HepG2 (cell line): ENCODE results near the gene NCBP2. TPM values are rescaled to one million over a fixed set of nuclear protein-coding genes. Genes with fewer than 3 reads are reported as not detected.
A peak's percentile ranks its signal among the peaks of the same experiment; 100 is the strongest.

ENCODE experiments used
- AHR ChIP-seq: IDR thresholded peaks from 2 replicates; pipeline ENCODE4 v1.6.1; 2018; ENCODE audit warnings: missing genetic modification reagents, missing compliant biosample characterization
- CEBPG ChIP-seq: IDR thresholded peaks from 2 replicates; pipeline ENCODE4 v1.6.1; 2016
- CHD4 ChIP-seq: fragments of 200-600 bp; sonication (generic); IDR thresholded peaks from 2 replicates; pipeline ENCODE4 v1.7.0; 2017; ENCODE audit warnings: mild to moderate bottlenecking, low read length, borderline replicate concordance
- DMAP1 ChIP-seq: IDR thresholded peaks from 2 replicates; pipeline ENCODE4 v1.6.1; 2016
- DNMT3B ChIP-seq: conservative IDR thresholded peaks from 2 replicates; pipeline ENCODE4 v1.6.1; 2016; ENCODE audit warnings: missing biosample characterization, control low read depth
- JDP2 ChIP-seq: sonication (generic); formaldehyde crosslinking; IDR thresholded peaks from 2 replicates; pipeline ENCODE4 v1.8.1; 2022; ENCODE audit warnings: missing genetic modification reagents, borderline replicate concordance
- KMT2B ChIP-seq: IDR thresholded peaks from 2 replicates; pipeline ENCODE4 v1.6.1; 2016; ENCODE audit warnings: missing genetic modification reagents, missing compliant biosample characterization
- MTF2 ChIP-seq: sonication (generic); formaldehyde crosslinking; IDR thresholded peaks from 2 replicates; pipeline ENCODE4 v1.5.0; 2020; ENCODE audit warnings: missing genetic modification reagents, borderline replicate concordance
- NFIC ChIP-seq: IDR thresholded peaks from 2 replicates; pipeline ENCODE4 v1.6.1; 2012; ENCODE audit warnings: mild to moderate bottlenecking, low read length, inconsistent platforms
- NONO ChIP-seq, 2 experiments: fragments of 450-650 bp in 1 of 2; sonication (generic) in 1 of 2; formaldehyde crosslinking in 1 of 2; IDR thresholded peaks in 1 of 2; conservative IDR thresholded peaks in 1 of 2; 2 replicates each; pipeline versions ENCODE4 v1.6.1 to v1.8.0; 2017 to 2022; ENCODE audit warnings: mild to moderate bottlenecking in 1 of 2, missing genetic modification reagents in 1 of 2, moderate library complexity in 1 of 2
- REPIN1 ChIP-seq: sonication (generic); formaldehyde crosslinking; IDR thresholded peaks from 2 replicates; pipeline ENCODE4 v1.8.0; 2022; ENCODE audit warnings: missing genetic modification reagents, low read depth, mild to moderate bottlenecking, borderline replicate concordance
- SALL2 ChIP-seq: sonication (generic); formaldehyde crosslinking; IDR thresholded peaks from 2 replicates; pipeline ENCODE4 v1.8.1; 2023; ENCODE audit warnings: mild to moderate bottlenecking, missing genetic modification reagents, inconsistent platforms
- SMAD3 ChIP-seq: sonication (generic); formaldehyde crosslinking; IDR thresholded peaks from 2 replicates; pipeline ENCODE4 v1.4.0; 2020; ENCODE audit warnings: missing genetic modification reagents
- SNRNP70 ChIP-seq: fragments of 200-400 bp; formaldehyde crosslinking; IDR thresholded peaks from 2 replicates; pipeline ENCODE4 v1.6.1; 2017; ENCODE audit warnings: mild to moderate bottlenecking, low read depth, low read length, moderate library complexity
- SOX5 ChIP-seq: IDR thresholded peaks from 2 replicates; pipeline ENCODE4 v1.6.1; 2016; ENCODE audit warnings: borderline replicate concordance
- SP1 ChIP-seq, 2 experiments: fragments of 450-650 bp in 1 of 2; sonication (generic) in 1 of 2; formaldehyde crosslinking in 1 of 2; IDR thresholded peaks; 2 replicates each; pipeline versions ENCODE4 v1.4.0 to v1.6.1; 2016 to 2020; ENCODE audit warnings: missing genetic modification reagents in 1 of 2
- SP4 ChIP-seq: sonication (generic); formaldehyde crosslinking; IDR thresholded peaks from 2 replicates; pipeline ENCODE4 v1.8.1; 2023; ENCODE audit warnings: mild to moderate bottlenecking, missing genetic modification reagents
- THYN1 ChIP-seq: sonication (generic); formaldehyde crosslinking; IDR thresholded peaks from 2 replicates; pipeline ENCODE4 v1.8.1; 2023; ENCODE audit warnings: low read depth, mild to moderate bottlenecking, moderate library complexity, missing genetic modification reagents, borderline replicate concordance
- ZBTB42 ChIP-seq: sonication (generic); formaldehyde crosslinking; IDR thresholded peaks from 2 replicates; pipeline ENCODE4 v1.5.0; 2020; ENCODE audit warnings: mild to moderate bottlenecking, missing genetic modification reagents
- ZNF296 ChIP-seq: sonication (generic); formaldehyde crosslinking; conservative IDR thresholded peaks from 2 replicates; pipeline ENCODE4 v1.5.0; 2020; ENCODE audit warnings: mild to moderate bottlenecking, missing genetic modification reagents
- ZNF331 ChIP-seq: sonication (generic); formaldehyde crosslinking; IDR thresholded peaks from 2 replicates; pipeline ENCODE4 v1.4.0; 2020; ENCODE audit warnings: missing genetic modification reagents
- ZNF460 ChIP-seq: sonication (generic); formaldehyde crosslinking; IDR thresholded peaks from 2 replicates; pipeline ENCODE4 v1.5.1; 2020; ENCODE audit warnings: missing genetic modification reagents, mild to moderate bottlenecking, borderline replicate concordance
- ZNF678 ChIP-seq: sonication (generic); formaldehyde crosslinking; IDR thresholded peaks from 2 replicates; pipeline ENCODE4 v1.4.0; 2020; ENCODE audit warnings: mild to moderate bottlenecking, missing genetic modification reagents
- ZNF724P ChIP-seq: sonication (generic); formaldehyde crosslinking; IDR thresholded peaks from 2 replicates; pipeline ENCODE4 v1.8.0; 2022; ENCODE audit warnings: missing genetic modification reagents, borderline replicate concordance
- ZNF747 ChIP-seq: sonication (generic); formaldehyde crosslinking; IDR thresholded peaks from 2 replicates; pipeline ENCODE4 v1.8.1; 2023; ENCODE audit warnings: missing genetic modification reagents, mild to moderate bottlenecking, borderline replicate concordance
- polyA plus RNA-seq, 8 experiments: library from polyadenylated mRNA; depleted of rRNA in 3 of 8; stranded (reverse) in 7 of 8; unstranded in 1 of 8; fragments of >200 nt; fragmentation: Illumina TruSeq in 4 of 8; extraction: Trizol in 4 of 8; gene quantifications; 2 replicates each; pipeline versions ENCODE4 v1.2.1 to v1.2.3, GENCODE V29; 2011 to 2016; ENCODE audit warnings: low read depth in 4 of 8, missing spikeins in 1 of 8, mixed read lengths in 1 of 8; ENCODE audit not compliant: insufficient read depth in 1 of 8
- total RNA-seq, 5 experiments: library from RNA; depleted of rRNA; stranded (reverse); fragments of >200 nt; fragmentation: Illumina TruSeq; extraction: Trizol; gene quantifications; 2 replicates each; pipeline ENCODE4 v1.2.3, GENCODE V29; 2016; ENCODE audit warnings: low read depth in 1 of 5
- TF ChIP-seq, protein P1 (sequence below): sonication (generic); formaldehyde crosslinking; conservative IDR thresholded peaks from 2 replicates; pipeline ENCODE4 v1.8.0; 2022; ENCODE audit warnings: mild to moderate bottlenecking, moderate library complexity, missing genetic modification reagents
- TF ChIP-seq, protein P2 (sequence below): sonication (generic); formaldehyde crosslinking; IDR thresholded peaks from 2 replicates; pipeline ENCODE4 v1.8.1; 2022; ENCODE audit warnings: mild to moderate bottlenecking, missing genetic modification reagents
- TF ChIP-seq, protein P3 (sequence below): sonication (generic); formaldehyde crosslinking; IDR thresholded peaks from 2 replicates; pipeline ENCODE4 v1.4.0; 2020; ENCODE audit warnings: missing genetic modification reagents, borderline replicate concordance

NCBP2 gene
- total and polyA plus RNA-seq, 2 of the 13 experiments (the other 11 are each of a cell fraction or from before 2014, with no cell fraction given) = 58.7 to 95.5 TPM

DNA sequence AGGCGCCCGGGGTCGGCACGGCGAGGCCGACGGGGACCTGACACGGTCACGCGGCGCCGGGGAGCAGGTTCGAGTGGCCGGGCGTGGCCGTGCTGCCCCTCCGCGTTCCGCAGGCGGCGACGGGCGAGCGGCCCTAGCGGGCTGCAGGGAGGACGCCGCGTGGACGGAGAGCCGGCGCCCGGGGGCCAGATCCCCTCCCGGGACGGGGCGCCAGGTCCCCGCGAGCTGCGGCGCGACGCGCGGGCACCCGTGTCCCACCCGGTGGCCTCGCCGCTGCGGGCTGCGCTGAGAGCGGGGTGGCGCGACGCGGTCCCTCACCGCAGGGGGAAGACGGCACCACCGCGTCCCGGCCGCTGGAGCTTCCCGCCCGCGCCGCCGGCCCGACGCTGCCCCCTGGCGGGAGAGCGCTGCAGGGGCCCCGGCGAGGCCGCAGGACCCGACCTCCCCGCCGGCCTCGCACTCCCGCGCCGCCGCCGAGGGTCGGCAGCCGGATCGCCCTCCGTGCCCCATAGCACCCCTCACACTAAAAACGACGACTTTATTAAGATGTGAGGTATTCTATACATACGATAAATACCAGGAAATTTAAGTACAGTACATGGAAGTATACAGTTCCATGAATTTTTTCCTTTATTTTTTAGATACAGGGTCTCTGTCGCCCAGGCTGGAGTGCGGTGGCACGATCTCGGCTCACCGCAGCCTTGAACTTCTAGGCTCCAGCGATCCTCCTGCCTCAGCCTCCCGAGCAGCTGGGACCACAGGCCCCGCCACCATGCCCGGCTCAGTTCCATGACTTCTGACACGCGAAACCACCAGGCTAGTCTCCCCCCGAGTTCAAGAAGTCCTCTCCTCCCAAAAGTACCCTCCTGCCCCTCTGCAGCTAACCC lies 27.6 kb upstream of the NCBP2 start (continued):
- TF ChIP-seq SALL2 (CRISPR knock-in tag) (peak; percentile 83), AHR (CRISPR knock-in tag) (no peak), SMAD3 (no peak), NFIC (no peak), SP1 (IDR thresholded peaks at IDR 0.05) (no peak), SP1 (CRISPR knock-in tag; IDR thresholded peaks at IDR 0.05) (no peak), REPIN1 (CRISPR knock-in tag) (no peak), KMT2B (no peak), SNRNP70 (no peak), CEBPG (no peak), ZNF331 (0 out of 2 replicates have a peak, but pooled peaks have one; percentile 21), ZNF724P (CRISPR knock-in tag) (no peak), SP4 (CRISPR knock-in tag) (peak; percentile 53; the same call in 1 of the 2 replicates), ZNF460 (CRISPR knock-in tag) (no peak), DNMT3B (CRISPR knock-in tag) (no peak), DMAP1 (CRISPR knock-in tag) (no peak; the same call in 1 of the 2 replicates), ZNF747 (CRISPR knock-in tag) (no peak), MTF2 (no peak), NONO (IDR thresholded peaks at IDR 0.05) (no peak), NONO (CRISPR knock-in tag; conservative IDR thresholded peaks at IDR 0.05) (peak; percentile 25), ZNF296 (CRISPR knock-in tag) (no peak), JDP2 (CRISPR knock-in tag) (no peak), ZBTB42 (CRISPR knock-in tag) (no peak), ZNF678 (CRISPR knock-in tag) (no peak), SOX5 (no peak), THYN1 (CRISPR knock-in tag) (no peak), CHD4 (no peak)
- TF ChIP-seq, protein P1, sequence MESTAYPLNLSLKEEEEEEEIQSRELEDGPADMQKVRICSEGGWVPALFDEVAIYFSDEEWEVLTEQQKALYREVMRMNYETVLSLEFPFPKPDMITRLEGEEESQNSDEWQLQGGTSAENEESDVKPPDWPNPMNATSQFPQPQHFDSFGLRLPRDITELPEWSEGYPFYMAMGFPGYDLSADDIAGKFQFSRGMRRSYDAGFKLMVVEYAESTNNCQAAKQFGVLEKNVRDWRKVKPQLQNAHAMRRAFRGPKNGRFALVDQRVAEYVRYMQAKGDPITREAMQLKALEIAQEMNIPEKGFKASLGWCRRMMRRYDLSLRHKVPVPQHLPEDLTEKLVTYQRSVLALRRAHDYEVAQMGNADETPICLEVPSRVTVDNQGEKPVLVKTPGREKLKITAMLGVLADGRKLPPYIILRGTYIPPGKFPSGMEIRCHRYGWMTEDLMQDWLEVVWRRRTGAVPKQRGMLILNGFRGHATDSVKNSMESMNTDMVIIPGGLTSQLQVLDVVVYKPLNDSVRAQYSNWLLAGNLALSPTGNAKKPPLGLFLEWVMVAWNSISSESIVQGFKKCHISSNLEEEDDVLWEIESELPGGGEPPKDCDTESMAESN (CRISPR knock-in tag) = no peak
- TF ChIP-seq, protein P2, sequence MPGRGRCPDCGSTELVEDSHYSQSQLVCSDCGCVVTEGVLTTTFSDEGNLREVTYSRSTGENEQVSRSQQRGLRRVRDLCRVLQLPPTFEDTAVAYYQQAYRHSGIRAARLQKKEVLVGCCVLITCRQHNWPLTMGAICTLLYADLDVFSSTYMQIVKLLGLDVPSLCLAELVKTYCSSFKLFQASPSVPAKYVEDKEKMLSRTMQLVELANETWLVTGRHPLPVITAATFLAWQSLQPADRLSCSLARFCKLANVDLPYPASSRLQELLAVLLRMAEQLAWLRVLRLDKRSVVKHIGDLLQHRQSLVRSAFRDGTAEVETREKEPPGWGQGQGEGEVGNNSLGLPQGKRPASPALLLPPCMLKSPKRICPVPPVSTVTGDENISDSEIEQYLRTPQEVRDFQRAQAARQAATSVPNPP = no peak; the same call in 1 of the 2 replicates
- TF ChIP-seq, protein P3, sequence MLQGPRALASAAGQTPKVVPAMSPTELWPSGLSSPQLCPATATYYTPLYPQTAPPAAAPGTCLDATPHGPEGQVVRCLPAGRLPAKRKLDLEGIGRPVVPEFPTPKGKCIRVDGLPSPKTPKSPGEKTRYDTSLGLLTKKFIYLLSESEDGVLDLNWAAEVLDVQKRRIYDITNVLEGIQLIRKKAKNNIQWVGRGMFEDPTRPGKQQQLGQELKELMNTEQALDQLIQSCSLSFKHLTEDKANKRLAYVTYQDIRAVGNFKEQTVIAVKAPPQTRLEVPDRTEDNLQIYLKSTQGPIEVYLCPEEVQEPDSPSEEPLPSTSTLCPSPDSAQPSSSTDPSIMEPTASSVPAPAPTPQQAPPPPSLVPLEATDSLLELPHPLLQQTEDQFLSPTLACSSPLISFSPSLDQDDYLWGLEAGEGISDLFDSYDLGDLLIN (CRISPR knock-in tag) = no peak
